Stimulated activated CD4-positive, alpha-beta T cell treated with anti-CD3 and anti-CD28 coated beads, Interleukin-15, amount 100 ng/mL, for 1 hour (primary cell): ENCODE measurements around the gene PHYHD1.
A peak's percentile ranks its signal among the peaks of the same experiment; 100 is the strongest.
"Not testable (repeated sequence)": the region's sequence is repeated elsewhere in the genome, so short reads cannot be mapped to it uniquely, and the experiment has no call there.

ENCODE experiments used
- DNase-seq, 2 donors: peaks; one replicate each; pipeline ENCODE4 v3.0.0-alpha.2; 2020; ENCODE audit warnings: low read depth in 1 of 2, low spot score in 1 of 2

PHYHD1 gene

GRCh38 chr9:128947527-128948301 lies 26.9 kb downstream of the PHYHD1 start, which contains the start of the genes DOLK and NUP188:
Gene DOLK, minus strand, starts transcription at chr9:128947603. Its CDS starts 300 bp downstream, at chr9:128947303.
Gene NUP188, plus strand, starts transcription at chr9:128947699. Its CDS starts 21 bp downstream, at chr9:128947720.
- peak; percentile 98 to 100 for DNase-seq

GRCh38 chr9:128961403-128961802 lies 40.6 kb downstream of the PHYHD1 start:
- not testable (repeated sequence) for DNase-seq

GRCh38 chr9:128969491-128969890 lies 48.7 kb downstream of the PHYHD1 start:
- DNase-seq, result no peak

GRCh38 chr9:128972956-128973355 lies 52.2 kb downstream of the PHYHD1 start:
- DNase-seq, result no peak

- DNase-seq, result no peak
Measured at GRCh38 chr9:128979111-128979510, 58.3 kb downstream of the PHYHD1 start.

- no peak for DNase-seq
Measured at GRCh38 chr9:128983536-128983935, 62.8 kb downstream of the PHYHD1 start.

- DNase-seq, result no peak
Measured at GRCh38 chr9:128986671-128987070, 65.9 kb downstream of the PHYHD1 start.

GRCh38 chr9:128987805-128988204 lies 67.0 kb downstream of the PHYHD1 start:
- no peak for DNase-seq
